Stimulated activated CD4-positive, alpha-beta T cell treated with anti-CD3 and anti-CD28 coated beads, Interleukin-15, amount 100 ng/mL, for 48 hours (primary cell): ENCODE results near the gene OR51D1.

Source experiments
- DNase-seq, 2 donors: peaks; one replicate each; pipeline ENCODE4 v3.0.0-alpha.2; 2020; ENCODE audit warnings: low read depth in 2 of 2

Gene OR51D1, protein sequence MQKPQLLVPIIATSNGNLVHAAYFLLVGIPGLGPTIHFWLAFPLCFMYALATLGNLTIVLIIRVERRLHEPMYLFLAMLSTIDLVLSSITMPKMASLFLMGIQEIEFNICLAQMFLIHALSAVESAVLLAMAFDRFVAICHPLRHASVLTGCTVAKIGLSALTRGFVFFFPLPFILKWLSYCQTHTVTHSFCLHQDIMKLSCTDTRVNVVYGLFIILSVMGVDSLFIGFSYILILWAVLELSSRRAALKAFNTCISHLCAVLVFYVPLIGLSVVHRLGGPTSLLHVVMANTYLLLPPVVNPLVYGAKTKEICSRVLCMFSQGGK

DNA sequence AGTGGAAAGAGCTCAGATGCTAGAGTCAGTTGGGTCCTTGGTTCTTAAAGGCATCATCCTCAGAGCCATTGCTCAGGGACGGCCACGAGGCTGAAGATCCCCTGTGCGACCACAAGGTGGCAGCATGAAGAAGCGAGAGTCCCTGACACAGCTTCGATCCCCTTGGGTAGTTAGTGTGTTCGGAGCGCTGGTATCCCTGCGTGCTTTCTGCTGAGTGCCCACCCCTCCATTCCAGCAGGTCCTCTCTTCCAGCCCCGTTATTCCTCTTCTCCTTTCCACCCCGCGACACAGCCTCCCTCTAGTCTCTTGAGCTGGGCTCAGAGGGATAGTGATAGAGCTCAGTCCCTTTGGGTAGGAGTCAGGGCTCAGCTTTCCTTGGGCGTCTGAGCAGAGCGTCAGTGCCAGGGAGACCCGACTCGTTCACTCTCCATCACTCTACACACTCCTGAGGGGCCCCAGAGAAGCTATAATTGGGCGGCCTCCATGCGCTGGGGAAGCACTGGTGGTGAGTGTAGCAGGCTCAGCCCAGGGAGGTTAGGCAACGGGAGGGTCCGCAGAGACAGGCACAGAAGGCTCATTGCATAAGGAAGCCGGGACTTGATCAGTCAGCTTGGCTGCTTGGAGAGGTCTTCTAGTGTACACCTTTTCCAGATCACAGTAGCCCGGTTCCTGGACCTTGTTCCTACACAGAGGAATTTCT, at the start of gene OR51D1:
Gene OR51D1 (plus strand): TSS at position 516 of the 700 bp plus-strand sequence. CDS start 2,314 bp downstream, outside the sequence.
- peak; percentile 44 to 66 for DNase-seq

DNA sequence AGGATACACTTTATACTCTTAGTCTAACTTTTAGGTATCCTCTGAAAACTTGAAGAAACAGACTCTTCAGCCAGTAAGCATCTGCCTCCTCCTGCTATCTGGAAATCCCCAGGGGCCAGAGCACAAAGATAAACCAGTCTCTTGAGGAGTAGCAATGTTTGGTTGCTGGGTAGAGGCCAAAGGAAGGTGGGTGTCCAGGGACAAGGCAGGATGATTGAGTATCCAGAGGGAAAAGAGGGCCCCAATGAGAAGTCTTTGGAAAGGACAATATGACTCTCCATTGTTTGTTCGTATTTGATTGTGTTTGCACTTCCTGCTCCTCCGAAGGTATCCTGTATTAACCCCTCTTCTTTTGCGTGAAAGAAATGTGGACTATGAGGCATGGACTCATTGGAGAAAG, 48.3 kb upstream of the OR51D1 start:
- DNase-seq: no peak

DNA sequence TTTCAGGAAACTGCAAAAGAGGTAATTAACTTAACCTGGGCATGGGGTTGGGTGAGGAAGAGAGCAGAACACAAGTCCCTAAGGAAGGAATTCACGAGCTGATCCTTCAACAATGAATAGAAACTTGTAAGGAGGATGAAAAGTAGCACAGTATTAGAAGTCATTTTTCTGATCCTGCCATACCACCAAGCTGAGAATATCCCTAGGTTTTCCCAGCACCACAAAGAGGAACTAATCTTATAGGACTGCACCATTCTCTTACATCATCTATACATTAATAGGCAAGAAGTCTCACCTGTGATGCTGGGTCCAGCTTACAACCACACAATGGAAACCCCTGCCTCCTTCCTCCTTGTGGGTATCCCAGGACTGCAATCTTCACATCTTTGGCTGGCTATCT, 43.5 kb upstream of the OR51D1 start, which contains the start of gene OR52I1:
Gene OR52I1 (plus strand): TSS at position 301 of the 400 bp plus-strand sequence. CDS start 0 bp downstream, at position 301.
- DNase-seq: no peak

DNA sequence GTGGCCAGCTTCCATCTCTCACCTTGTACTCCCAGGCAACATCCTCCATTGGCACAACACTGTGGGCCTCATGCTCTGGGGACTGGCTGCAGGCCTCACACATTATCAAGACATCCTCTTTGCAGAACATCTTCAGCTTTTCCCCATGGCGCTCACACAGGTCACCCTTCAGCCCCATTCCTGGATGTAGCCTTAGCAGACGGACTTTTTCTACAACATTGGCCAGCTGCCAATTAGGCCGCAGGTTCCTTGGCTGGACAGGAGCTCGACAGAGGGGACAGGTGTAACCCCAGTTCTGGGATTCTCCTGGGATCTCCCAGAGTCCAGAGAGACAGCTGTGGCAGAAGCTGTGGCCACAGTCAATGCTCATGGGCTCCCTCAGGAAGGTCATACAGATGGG, 32.2 kb upstream of the OR51D1 start:
- DNase-seq: no peak

DNA sequence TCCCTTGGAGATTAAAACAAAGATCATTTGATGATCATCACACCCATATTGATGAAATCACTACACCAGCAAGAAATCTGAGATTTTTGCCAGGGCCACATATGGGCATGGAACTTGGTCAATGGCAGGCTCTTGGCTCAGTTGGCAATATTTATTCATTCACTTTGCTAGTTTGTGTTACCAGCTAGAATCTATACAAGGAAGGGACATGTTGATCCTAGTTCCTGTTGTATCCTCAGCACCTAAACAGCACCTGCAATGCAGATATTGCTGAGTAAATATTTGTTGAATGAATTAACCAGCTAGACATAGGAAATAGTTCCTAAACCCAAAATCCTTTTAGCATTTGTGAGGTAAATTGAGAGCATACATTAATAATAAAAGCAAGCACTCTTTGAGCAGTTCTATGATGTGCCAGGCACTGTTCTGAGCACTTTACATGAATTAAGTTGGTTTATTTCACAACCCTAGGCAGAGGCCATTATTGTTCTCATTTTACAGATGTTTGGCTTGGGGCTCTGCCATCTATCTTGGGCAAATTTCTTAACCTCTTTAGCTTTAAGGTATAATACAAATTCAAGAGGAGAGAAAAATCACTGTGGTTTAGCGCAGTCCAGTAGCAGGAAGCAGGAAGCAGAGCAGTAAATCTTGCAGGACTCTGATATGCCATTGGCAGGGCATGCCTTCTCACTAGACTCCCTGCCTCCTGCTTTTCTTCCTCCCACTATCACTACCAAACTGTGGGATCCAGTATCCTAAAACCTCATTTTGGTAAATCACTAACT, 30.9 kb upstream of the OR51D1 start:
- no peak for DNase-seq

DNA sequence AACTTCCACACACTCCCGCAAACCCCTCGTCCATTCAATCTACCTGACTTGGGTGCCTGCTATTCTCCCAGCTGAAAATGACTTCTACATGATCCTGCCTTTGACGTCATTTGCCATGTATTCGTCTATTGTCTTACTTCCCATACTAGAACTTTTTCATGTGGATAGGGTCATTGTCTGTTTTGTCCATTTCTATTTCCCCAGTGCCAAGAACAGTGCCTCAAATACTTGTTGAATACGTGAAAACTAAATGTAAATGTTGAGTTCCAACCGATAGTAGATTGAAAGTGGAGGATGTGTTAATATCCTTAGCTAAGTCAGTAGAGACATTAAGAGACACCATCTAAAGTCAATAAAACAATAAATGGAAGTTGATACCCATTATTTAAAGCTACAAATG, 30.2 kb upstream of the OR51D1 start:
- no peak for DNase-seq

DNA sequence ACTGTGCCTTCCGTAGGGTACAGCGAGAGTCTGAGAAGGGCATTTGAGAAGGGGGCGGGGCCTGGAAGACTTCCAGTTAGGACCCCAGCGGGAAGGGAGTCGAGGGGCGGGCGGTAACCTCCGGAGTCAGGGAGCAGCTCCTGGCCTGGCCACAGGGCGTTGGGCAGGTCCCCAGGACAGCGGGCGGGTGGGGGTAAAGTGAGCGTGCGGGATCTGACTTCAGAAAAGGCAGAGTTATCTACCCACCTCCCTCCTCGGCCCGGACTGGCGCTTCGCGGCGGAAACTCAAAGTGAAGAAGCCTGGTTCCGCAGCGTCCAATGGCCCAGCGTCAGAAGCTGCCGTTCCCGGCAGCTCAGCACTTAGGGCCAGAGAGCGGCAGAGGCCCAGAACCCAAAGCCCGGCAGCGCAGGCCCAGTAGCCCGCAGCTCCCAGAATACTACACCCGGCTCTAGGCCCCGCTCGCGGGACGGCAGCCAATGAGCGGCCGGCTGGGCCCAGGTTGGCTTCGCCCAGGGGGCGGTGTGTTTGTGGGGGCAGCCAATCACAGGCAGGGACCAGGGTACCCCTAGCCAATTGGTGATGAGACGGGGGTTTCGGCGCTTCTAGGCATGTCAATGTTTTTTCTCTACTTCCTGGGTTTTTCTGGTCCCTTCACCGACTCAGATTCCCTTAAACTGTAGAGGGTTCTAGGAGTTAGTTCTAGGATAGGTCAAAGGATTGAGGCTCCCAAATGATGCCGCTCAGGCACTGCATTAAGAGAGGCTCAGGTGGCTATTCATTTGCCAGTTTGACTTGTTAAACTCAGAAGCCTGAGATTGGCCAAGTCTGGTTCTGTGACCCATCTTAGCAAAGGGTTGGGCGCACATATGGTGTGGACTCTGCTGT, 29.3 kb upstream of the OR51D1 start, which contains the start of gene TRIM68:
Gene TRIM68 (minus strand): TSS at position 451 of the 886 bp plus-strand sequence. CDS start 2,727 bp downstream, outside the sequence.
- DNase-seq: peak; percentile 88 to 94

DNA sequence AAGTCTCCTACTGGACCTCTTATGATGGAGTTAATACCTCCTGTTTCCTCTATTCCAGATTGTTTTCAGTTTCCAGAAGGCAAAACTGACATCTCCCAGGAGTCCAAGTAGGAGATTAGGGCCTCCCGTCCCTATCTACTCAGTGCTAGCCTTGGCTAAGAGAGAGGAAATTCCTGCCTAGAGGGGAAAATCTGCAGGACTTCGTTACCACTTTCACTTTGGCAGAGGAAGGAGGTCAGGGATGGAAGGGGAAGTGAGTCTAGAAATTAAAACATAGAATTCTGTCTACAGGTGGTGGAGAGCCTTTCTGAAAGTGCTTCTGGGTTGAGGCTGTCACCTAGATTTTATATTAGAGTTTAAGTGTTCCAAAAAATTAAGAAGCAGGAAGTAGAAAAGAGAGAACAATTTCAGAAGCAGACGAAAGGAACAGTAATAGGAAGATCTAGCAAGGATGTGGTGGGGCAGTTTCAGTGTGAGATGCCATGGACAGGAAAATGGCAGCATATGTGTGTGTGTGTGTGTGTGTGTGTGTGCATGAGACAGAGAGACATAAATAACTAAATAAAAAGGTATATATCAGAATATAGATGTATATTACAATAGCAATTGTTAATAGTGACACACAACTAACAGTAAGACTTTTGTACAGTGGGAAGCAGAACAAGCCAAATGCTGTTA, 26.9 kb upstream of the OR51D1 start:
- peak in 1 of 2 donors; percentile 9 for DNase-seq

DNA sequence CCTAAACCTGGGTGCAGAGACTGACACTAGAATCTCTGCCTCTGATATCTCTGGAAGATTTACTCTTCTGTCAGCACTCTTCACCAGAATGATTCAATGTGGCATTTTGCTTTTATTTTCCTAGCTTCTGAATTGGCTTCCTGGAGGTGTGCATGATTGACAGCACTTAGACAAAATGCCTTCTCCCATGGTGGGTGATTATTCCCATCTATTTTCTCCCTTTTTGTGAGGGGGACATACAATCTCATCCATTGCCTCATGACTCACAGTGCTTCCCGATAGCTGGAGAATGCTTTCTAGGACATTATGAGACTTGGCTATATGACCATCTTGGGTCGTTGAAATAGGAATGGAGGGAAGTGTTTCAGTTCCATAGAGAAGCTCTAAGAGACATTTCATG, 25.3 kb upstream of the OR51D1 start:
- no peak for DNase-seq

DNA sequence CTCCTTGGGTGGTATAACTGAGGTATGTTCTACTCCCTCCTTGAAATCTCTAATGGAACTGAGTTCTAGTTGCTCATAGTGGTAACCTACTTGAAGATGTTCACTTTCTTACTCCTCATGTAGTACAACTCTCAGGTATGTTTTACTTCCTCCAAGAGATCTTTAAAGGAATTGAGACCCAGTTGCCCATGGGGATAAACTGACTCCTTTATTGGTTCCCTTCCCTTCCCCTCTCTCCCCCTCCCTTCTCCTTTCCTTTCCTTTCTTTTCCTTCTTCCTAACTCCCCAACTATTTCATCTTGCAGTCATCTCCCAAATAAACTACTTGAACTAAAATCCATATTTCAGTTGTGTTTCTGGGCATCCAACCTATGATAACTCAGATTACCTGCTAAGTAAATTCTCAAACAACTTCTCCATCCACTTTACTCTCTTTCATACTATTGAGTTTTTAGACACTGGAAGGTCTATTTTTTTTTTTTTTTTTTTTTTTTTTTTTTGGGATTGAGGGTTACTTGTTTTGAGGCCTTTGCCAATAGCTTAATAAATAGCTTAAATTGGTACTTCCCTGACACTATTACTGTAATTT, 21.3 kb upstream of the OR51D1 start:
- no peak for DNase-seq

DNA sequence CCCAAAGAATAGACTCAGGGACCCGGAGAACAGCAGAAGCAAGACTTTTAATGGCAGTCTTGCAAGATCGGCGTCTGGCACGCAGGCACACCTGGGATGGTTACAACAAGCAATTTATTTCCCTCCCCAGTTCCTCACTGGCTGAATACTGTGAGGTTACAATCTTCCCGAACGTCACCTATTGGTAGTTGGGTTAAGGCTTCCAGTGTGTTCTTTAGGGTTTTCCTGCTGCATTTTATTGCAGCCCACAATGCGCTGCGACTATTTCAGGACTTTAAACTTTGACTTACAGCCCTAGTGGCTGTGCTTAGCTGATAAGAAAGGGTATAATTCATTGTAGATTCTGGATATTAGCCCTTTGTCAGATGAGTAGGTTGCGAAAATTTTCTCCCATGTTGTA, 17.8 kb upstream of the OR51D1 start:
- DNase-seq: no peak

DNA sequence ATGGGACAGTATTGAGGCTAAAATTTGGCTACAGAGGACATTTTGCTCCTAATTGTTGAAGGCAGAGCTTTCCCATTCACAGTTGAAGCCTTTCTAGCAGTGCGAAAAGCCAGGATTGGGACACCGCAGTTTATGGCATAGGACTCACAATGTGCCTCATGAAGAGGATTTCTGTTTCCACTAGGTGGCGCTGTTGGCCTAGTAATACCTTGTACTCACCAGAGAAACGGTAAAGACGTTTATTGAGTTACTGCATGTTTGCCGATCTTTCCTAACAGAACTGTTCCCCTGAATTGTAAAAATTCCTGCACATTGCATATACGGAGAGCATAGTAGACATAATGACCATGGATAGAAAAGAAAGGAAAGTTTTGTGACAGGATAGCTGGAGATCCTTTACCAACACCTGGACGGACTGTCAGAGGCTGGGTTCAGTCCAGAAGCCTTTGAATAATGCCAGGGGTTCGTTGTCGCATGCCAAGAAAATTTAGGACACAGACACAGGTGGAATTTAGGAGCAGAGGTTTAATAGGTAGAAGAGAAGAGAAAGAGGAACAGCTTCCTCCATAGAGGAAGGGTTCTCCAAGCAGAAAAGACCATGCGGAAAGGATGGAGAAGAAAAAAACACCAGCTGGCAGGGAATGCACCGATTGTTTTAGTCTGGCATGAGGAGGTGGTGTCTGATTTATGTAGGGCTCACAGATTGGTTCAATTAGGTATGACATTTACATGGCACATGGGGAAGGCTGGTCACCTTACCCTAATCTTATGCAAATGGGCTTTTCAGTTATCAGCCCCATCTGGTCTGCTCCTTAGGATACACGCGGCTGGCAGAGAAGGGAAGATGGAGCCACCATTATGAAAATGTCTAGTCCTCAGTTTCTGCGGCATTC, 10.8 kb upstream of the OR51D1 start:
- peak; percentile 29 to 47 for DNase-seq

DNA sequence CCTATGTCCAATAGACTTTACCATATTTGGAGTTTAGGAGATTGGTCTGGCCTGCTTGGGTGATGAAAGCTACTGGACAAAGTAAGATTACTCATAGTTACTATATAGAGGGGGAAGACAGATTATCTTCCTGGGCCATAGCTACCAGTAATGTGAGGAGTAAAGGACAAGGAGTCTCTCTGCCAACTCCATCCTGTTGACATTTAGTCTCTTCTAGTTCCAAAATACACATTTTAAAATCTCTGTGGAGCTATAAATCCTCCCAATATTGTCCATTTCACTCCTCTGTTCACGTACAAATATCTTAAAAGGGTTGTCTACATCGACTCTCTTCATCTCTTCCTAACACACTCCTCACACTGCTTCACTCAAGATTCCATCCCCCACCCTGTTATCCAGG, 1.1 kb upstream of the OR51D1 start:
- DNase-seq: no peak

DNA sequence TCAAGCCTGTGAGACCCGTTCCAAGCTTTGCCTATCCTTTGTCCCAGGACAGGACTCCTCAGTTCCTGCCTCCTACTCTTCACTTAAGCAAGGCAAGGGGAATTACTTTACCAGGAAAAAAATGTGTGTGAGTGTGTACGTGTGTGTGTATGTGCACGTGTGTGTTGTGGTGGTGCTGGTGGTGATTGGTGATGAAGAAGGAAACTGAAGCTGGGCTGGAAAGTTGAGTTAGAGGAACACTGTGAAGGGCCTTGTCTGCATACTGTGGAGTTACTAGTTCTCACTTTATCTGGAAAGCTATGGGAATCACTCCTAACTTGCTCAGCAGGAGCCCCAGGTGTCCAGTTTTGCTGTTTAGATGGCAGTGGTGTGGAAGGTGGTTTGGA, 378 bp downstream of the OR51D1 start:
- no peak for DNase-seq

DNA sequence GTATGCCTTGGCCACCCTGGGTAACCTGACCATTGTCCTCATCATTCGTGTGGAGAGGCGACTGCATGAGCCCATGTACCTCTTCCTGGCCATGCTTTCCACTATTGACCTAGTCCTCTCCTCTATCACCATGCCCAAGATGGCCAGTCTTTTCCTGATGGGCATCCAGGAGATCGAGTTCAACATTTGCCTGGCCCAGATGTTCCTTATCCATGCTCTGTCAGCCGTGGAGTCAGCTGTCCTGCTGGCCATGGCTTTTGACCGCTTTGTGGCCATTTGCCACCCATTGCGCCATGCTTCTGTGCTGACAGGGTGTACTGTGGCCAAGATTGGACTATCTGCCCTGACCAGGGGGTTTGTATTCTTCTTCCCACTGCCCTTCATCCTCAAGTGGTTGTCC, 2.7 kb downstream of the OR51D1 start:
- DNase-seq: no peak

DNA sequence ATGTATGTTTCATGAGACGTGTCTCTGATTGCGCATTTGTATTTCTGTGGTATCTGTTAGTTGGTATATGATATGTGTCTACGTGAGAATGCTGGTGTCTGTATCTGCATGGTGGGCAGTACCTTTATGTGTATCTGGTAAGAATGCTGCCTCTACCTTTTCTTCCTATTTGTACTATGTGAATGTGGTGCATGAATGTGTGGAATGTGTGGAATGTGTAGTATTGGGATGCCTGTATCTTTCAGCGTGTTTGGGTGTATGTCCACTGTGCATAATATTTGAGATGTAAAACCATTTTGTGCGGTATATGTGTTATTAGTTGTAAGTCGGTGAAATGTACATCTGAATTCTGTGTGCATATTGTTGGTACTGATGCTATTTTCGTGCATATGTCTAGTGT, 4.2 kb downstream of the OR51D1 start:
- DNase-seq: no peak

DNA sequence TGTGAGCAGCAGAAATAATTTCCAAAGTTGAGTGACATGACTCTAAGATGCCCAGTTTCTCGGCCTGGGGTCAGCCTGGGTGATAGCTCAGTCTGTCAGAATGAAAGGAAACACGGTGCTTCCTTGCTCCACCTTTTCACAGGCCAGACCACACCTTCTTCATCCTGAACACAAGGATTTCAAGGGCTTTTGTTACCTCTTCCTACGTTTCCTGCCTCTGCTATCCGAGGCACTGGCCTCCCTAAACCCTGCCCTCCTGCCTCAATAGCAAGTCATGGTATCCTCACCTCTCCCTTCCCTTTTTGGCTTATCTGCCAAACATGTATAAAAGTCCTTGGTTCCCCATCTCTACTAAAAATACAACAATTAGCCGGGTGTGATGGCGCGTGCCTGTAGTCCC, 4.8 kb downstream of the OR51D1 start:
- no peak for DNase-seq

DNA sequence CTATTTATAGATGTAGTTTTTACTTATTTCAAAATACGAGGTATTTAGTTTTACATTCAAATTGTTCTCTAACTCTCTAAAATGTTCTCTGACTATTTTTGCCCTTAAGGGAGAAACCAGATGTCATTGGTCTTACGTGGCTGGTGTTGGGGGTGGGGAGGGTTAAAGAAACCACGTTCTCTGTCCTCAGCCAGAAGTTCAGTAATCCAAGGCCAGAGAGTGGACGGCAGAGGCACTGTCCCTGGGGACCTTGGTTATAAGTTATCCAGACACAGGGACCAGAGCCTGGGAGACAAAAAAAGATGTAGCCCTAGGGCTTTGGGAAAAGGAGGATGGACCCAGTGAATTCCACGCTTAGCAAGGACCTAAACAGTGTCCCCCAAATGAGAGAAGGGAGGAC, 5.8 kb downstream of the OR51D1 start:
- no peak for DNase-seq

DNA sequence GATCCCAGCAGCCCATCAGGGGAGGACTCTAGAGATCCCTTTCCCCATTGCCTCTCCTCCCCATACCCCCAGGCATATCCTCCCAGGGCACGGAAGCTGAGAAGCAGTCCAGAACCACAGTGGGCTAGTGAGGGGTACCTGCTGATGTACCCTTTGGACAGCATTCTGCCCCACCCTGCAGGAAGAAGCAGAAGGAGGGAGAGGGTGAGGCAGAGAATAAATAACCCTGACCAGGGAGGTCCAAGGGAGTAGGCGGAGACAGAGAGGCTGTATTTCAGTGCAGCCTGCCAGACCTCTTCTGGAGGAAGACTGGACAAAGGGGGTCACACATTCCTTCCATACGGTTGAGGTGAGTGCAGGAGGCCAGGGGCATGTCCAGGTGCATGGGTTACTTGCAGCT, 6.4 kb downstream of the OR51D1 start, which contains the start of gene OR51E1:
Gene OR51E1 (plus strand): TSS at position 301 of the 400 bp plus-strand sequence. CDS start 8,545 bp downstream, outside the sequence.
- DNase-seq: no peak
